H1 (cell line): ENCODE measurements around the gene NMT1. TPM values are rescaled to one million over a fixed set of nuclear protein-coding genes. Genes with fewer than 3 reads are reported as not detected.

Experiments used
- polyA plus RNA-seq, 7 experiments: library from polyadenylated mRNA; depleted of rRNA in 3 of 7; stranded (reverse) in 5 of 7; unstranded in 2 of 7; fragments of >200 nt in 5 of 7; fragments of 200-250 nt in 2 of 7; gene quantifications; 1 replicate in 5 of 7; 2 replicates in 1 of 7; 4 replicates in 1 of 7; pipeline versions ENCODE4 v1.2.1 to v1.2.3, GENCODE V29; 2011 to 2013; ENCODE audit warnings: missing spikeins in 2 of 7, mixed read lengths in 2 of 7
- total RNA-seq: library from RNA; stranded (reverse); fragmentation: NEBNext Ultra II Directional; extraction: Animal tissue kit (Norgen Biotek cat#: 25700); gene quantifications from 2 replicates; pipeline ENCODE4 v1.2.1, GENCODE V29; 2021
- TF ChIP-seq, protein P1 (sequence below): fragments of 300-600 bp; sonication (generic); IDR thresholded peaks from 2 replicates; pipeline ENCODE4 v1.7.1; 2012; ENCODE audit warnings: low read length, moderate library complexity, mild to moderate bottlenecking, inconsistent platforms; ENCODE audit not compliant: insufficient replicate concordance

The NMT1 gene
- total and polyA plus RNA-seq, 2 of the 8 experiments (the other 6 are each of a cell fraction or from before 2014, with no cell fraction given): 42.9 to 149 TPM

GRCh38 chr17:45145035-45145389 is 83.9 kb downstream of the NMT1 start (continued):
- TF ChIP-seq, protein P1, sequence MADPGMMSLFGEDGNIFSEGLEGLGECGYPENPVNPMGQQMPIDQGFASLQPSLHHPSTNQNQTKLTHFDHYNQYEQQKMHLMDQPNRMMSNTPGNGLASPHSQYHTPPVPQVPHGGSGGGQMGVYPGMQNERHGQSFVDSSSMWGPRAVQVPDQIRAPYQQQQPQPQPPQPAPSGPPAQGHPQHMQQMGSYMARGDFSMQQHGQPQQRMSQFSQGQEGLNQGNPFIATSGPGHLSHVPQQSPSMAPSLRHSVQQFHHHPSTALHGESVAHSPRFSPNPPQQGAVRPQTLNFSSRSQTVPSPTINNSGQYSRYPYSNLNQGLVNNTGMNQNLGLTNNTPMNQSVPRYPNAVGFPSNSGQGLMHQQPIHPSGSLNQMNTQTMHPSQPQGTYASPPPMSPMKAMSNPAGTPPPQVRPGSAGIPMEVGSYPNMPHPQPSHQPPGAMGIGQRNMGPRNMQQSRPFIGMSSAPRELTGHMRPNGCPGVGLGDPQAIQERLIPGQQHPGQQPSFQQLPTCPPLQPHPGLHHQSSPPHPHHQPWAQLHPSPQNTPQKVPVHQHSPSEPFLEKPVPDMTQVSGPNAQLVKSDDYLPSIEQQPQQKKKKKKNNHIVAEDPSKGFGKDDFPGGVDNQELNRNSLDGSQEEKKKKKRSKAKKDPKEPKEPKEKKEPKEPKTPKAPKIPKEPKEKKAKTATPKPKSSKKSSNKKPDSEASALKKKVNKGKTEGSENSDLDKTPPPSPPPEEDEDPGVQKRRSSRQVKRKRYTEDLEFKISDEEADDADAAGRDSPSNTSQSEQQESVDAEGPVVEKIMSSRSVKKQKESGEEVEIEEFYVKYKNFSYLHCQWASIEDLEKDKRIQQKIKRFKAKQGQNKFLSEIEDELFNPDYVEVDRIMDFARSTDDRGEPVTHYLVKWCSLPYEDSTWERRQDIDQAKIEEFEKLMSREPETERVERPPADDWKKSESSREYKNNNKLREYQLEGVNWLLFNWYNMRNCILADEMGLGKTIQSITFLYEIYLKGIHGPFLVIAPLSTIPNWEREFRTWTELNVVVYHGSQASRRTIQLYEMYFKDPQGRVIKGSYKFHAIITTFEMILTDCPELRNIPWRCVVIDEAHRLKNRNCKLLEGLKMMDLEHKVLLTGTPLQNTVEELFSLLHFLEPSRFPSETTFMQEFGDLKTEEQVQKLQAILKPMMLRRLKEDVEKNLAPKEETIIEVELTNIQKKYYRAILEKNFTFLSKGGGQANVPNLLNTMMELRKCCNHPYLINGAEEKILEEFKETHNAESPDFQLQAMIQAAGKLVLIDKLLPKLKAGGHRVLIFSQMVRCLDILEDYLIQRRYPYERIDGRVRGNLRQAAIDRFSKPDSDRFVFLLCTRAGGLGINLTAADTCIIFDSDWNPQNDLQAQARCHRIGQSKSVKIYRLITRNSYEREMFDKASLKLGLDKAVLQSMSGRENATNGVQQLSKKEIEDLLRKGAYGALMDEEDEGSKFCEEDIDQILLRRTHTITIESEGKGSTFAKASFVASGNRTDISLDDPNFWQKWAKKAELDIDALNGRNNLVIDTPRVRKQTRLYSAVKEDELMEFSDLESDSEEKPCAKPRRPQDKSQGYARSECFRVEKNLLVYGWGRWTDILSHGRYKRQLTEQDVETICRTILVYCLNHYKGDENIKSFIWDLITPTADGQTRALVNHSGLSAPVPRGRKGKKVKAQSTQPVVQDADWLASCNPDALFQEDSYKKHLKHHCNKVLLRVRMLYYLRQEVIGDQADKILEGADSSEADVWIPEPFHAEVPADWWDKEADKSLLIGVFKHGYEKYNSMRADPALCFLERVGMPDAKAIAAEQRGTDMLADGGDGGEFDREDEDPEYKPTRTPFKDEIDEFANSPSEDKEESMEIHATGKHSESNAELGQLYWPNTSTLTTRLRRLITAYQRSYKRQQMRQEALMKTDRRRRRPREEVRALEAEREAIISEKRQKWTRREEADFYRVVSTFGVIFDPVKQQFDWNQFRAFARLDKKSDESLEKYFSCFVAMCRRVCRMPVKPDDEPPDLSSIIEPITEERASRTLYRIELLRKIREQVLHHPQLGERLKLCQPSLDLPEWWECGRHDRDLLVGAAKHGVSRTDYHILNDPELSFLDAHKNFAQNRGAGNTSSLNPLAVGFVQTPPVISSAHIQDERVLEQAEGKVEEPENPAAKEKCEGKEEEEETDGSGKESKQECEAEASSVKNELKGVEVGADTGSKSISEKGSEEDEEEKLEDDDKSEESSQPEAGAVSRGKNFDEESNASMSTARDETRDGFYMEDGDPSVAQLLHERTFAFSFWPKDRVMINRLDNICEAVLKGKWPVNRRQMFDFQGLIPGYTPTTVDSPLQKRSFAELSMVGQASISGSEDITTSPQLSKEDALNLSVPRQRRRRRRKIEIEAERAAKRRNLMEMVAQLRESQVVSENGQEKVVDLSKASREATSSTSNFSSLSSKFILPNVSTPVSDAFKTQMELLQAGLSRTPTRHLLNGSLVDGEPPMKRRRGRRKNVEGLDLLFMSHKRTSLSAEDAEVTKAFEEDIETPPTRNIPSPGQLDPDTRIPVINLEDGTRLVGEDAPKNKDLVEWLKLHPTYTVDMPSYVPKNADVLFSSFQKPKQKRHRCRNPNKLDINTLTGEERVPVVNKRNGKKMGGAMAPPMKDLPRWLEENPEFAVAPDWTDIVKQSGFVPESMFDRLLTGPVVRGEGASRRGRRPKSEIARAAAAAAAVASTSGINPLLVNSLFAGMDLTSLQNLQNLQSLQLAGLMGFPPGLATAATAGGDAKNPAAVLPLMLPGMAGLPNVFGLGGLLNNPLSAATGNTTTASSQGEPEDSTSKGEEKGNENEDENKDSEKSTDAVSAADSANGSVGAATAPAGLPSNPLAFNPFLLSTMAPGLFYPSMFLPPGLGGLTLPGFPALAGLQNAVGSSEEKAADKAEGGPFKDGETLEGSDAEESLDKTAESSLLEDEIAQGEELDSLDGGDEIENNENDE: no peak
- TF ChIP-seq, all 59 proteins: peak for 1
